Measurements from ENCODE around the gene HHAT.

Gene HHAT

DNA sequence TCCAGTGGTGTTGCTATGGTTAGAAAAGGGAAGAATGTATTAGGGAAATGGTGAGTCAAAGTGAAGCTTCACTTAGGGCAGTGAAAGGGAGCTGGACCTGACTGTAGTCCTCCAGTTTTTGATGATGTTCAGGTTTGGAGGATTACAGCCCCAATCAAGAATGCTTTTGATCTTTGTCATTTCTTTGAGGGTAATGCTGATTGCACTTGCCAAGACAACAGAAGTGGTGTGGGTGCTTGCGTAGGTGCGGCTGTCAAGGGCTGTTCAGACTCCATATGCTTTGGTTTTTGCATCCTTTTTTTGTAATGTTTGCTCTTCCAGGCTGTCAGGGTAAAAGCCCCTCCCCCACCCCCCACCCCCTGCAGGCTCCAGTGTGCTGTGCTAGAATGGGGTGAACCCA, 38.9 kb downstream of the HHAT start:
- TF ChIP-seq, protein P1, sequence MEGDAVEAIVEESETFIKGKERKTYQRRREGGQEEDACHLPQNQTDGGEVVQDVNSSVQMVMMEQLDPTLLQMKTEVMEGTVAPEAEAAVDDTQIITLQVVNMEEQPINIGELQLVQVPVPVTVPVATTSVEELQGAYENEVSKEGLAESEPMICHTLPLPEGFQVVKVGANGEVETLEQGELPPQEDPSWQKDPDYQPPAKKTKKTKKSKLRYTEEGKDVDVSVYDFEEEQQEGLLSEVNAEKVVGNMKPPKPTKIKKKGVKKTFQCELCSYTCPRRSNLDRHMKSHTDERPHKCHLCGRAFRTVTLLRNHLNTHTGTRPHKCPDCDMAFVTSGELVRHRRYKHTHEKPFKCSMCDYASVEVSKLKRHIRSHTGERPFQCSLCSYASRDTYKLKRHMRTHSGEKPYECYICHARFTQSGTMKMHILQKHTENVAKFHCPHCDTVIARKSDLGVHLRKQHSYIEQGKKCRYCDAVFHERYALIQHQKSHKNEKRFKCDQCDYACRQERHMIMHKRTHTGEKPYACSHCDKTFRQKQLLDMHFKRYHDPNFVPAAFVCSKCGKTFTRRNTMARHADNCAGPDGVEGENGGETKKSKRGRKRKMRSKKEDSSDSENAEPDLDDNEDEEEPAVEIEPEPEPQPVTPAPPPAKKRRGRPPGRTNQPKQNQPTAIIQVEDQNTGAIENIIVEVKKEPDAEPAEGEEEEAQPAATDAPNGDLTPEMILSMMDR (conservative IDR thresholded peaks at IDR 0.05; ENCODE audit: low read length), result no peak
- TF ChIP-seq EZH2phosphoT487 (IDR thresholded peaks at IDR 0.05; ENCODE audit: borderline replicate concordance), result no peak
- H3K4me3 ChIP-seq (ENCODE audit: low read length, poor library complexity, severe bottlenecking), result no peak overlapping the region
- no peaks in the 10 kb centered on the region for H3K4me1 ChIP-seq (ENCODE audit: insufficient read depth, low read length, poor library complexity, severe bottlenecking)
- H3K9me2 ChIP-seq (replicated peaks; ENCODE audit: low read depth, low read length), result no peaks in the 10 kb centered on the region
- H3K4me2 ChIP-seq (ENCODE audit: low read depth, low read length, poor library complexity, severe bottlenecking), result no peak overlapping the region
- no peaks in the 10 kb centered on the region for H3K36me3 ChIP-seq (ENCODE audit: insufficient read depth, low read length)
- no peak overlapping the region for H2AFZ ChIP-seq (ENCODE audit: low read length)
- no peak overlapping the region for H3K9ac ChIP-seq (ENCODE audit: low read depth, low read length, poor library complexity, severe bottlenecking)
- H3K27me3 ChIP-seq (ENCODE audit: insufficient read depth, low read length, poor library complexity, severe bottlenecking), result no peaks in the 10 kb centered on the region
- H3F3A ChIP-seq (ENCODE audit: low read depth), result no peaks in the 10 kb centered on the region
- H3K9me3 ChIP-seq (ENCODE audit: insufficient read depth, low read depth, low read length), result no peaks in the 10 kb centered on the region
- H4K20me1 ChIP-seq (ENCODE audit: insufficient read depth, low read length, poor library complexity, severe bottlenecking), result no peaks in the 10 kb centered on the region
- no peaks in the 10 kb centered on the region for H3K79me2 ChIP-seq (ENCODE audit: insufficient read depth, low read length)

DNA sequence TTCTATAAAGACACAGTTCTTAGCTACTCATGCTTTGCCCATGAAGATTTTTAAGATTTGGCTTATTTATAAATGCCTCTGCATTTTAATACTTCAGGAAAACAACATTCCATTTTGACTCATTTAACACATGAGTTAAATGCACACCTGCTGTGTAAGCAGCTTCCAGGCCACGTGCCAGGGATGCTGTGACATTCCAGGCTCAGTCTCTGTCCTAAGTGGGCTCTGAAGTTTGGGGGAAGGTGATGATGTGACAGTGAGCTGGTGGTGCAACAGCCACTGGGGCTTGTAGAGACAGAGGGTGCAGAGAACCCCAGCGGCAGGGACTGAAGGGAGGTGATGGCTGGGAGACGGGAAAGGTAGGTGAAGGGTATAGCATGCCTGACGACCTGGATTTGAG, 40.7 kb downstream of the HHAT start:
- TF ChIP-seq, protein P1 (conservative IDR thresholded peaks at IDR 0.05; ENCODE audit: low read length), result no peak
- no peak for TF ChIP-seq EZH2phosphoT487 (IDR thresholded peaks at IDR 0.05; ENCODE audit: borderline replicate concordance)
- Histone ChIP-seq H2AFZ (ENCODE audit: low read length) (no peak overlapping the region), H3K4me3 (ENCODE audit: low read length, poor library complexity, severe bottlenecking) (no peak overlapping the region), H4K20me1 (ENCODE audit: insufficient read depth, low read length, poor library complexity, severe bottlenecking) (no peaks in the 10 kb centered on the region), H3K36me3 (ENCODE audit: insufficient read depth, low read length) (no peaks in the 10 kb centered on the region), H3K4me1 (ENCODE audit: insufficient read depth, low read length, poor library complexity, severe bottlenecking) (no peaks in the 10 kb centered on the region), H3K9me2 (replicated peaks; ENCODE audit: low read depth, low read length) (no peaks in the 10 kb centered on the region), H3K27me3 (ENCODE audit: insufficient read depth, low read length, poor library complexity, severe bottlenecking) (no peaks in the 10 kb centered on the region), H3K79me2 (ENCODE audit: insufficient read depth, low read length) (no peaks in the 10 kb centered on the region), H3F3A (ENCODE audit: low read depth) (peaks cover 4% of the 10 kb centered on the region), H3K9ac (ENCODE audit: low read depth, low read length, poor library complexity, severe bottlenecking) (no peak overlapping the region), H3K9me3 (ENCODE audit: insufficient read depth, low read depth, low read length) (no peaks in the 10 kb centered on the region), H3K4me2 (ENCODE audit: low read depth, low read length, poor library complexity, severe bottlenecking) (no peak overlapping the region)

DNA sequence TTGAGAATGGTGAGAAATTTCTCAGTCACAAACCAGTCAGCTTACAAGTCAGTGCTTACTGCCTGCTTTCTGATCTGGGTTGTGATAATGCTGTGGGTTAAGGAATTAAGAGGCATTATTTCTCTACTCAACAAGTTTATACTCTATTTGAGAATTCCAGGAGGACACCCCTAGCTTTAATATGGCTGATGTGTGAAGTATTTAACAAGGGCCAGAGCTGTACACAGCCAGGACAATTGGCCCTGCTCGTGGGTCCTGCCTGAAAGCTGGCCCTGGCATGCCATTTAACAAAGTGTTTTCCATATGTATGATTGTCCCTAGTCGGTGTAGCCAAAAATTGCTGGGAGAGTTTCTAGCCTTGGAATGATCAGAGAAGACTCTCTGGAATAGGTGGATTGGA, 43.2 kb downstream of the HHAT start:
- Histone ChIP-seq H3K4me1 (ENCODE audit: insufficient read depth, low read length, poor library complexity, severe bottlenecking) (no peaks in the 10 kb centered on the region), H4K20me1 (ENCODE audit: insufficient read depth, low read length, poor library complexity, severe bottlenecking) (no peaks in the 10 kb centered on the region), H3K79me2 (ENCODE audit: insufficient read depth, low read length) (no peaks in the 10 kb centered on the region), H3K36me3 (ENCODE audit: insufficient read depth, low read length) (no peaks in the 10 kb centered on the region), H3K9ac (ENCODE audit: low read depth, low read length, poor library complexity, severe bottlenecking) (no peak overlapping the region), H3F3A (ENCODE audit: low read depth) (peaks cover 4% of the 10 kb centered on the region), H2AFZ (ENCODE audit: low read length) (no peak overlapping the region), H3K27me3 (ENCODE audit: insufficient read depth, low read length, poor library complexity, severe bottlenecking) (no peaks in the 10 kb centered on the region), H3K4me3 (ENCODE audit: low read length, poor library complexity, severe bottlenecking) (no peak overlapping the region), H3K9me3 (ENCODE audit: insufficient read depth, low read depth, low read length) (no peaks in the 10 kb centered on the region), H3K9me2 (replicated peaks; ENCODE audit: low read depth, low read length) (no peaks in the 10 kb centered on the region), H3K4me2 (ENCODE audit: low read depth, low read length, poor library complexity, severe bottlenecking) (no peak overlapping the region)
- no peak for TF ChIP-seq EZH2phosphoT487 (IDR thresholded peaks at IDR 0.05; ENCODE audit: borderline replicate concordance)
- TF ChIP-seq, protein P1 (conservative IDR thresholded peaks at IDR 0.05; ENCODE audit: low read length), result no peak

Data from Loucy (cell line).